A673 (cell line): ENCODE measurements around the gene NCKIPSD. TPM values are rescaled to one million over a fixed set of nuclear protein-coding genes. Genes with fewer than 3 reads are reported as not detected.

Source experiments
- BruUV-seq: library from RNA; stranded (reverse); fragments of 400-500 nt; replicated peaks from 2 replicates; lab custom pipeline; 2021; lab: Mats Ljungman, UMichigan
- CTCF ChIA-PET: fragments of 300-600 bp; sonication (Branson Sonifier 250); formaldehyde crosslinking; loops from one replicate; lab custom pipeline; 2022; ENCODE audit warnings: antibody characterized with exemption; lab: Charles Lee
- POLR2A ChIA-PET: fragments of 300-600 bp; sonication (Branson Sonifier 250); formaldehyde crosslinking; loops from one replicate; lab custom pipeline; 2022; ENCODE audit warnings: antibody characterized with exemption; ENCODE audit not compliant: low non-redundant PET; lab: Charles Lee
- DNase-seq: peaks from one replicate; pipeline ENCODE4 v3.0.0-alpha.2; 2015; ENCODE audit warnings: low spot score
- H3K27ac ChIP-seq: fragments of 200-600 bp; sonication (generic); 2 replicates; pipeline ENCODE4 v1.5.1; 2016; ENCODE audit warnings: mixed run types, low read depth, mild to moderate bottlenecking, mixed read lengths, antibody characterized with exemption, low read length; ENCODE audit not compliant: poor library complexity, severe bottlenecking
- H3K27me3 ChIP-seq: fragments of 200-600 bp; sonication (generic); replicated peaks from 2 replicates; pipeline ENCODE4 v1.6.1; 2017; ENCODE audit warnings: mixed run types, low read depth, mild to moderate bottlenecking, mixed read lengths, antibody characterized with exemption, low read length; ENCODE audit not compliant: insufficient read depth, poor library complexity
- H3K36me3 ChIP-seq: fragments of 200-600 bp; sonication (generic); 2 replicates; pipeline ENCODE4 v1.6.1; 2016; ENCODE audit warnings: mixed run types, mild to moderate bottlenecking, mixed read lengths, antibody characterized with exemption, low read length; ENCODE audit not compliant: insufficient read depth, poor library complexity, severe bottlenecking
- H3K4me1 ChIP-seq: fragments of 200-600 bp; sonication (generic); 2 replicates; pipeline ENCODE4 v1.6.1; 2017; ENCODE audit warnings: mixed run types, mild to moderate bottlenecking, mixed read lengths, antibody characterized with exemption, low read length; ENCODE audit not compliant: insufficient read depth, poor library complexity, severe bottlenecking
- H3K4me3 ChIP-seq: fragments of 200-600 bp; sonication (generic); 2 replicates; pipeline ENCODE4 v1.5.1; 2016; ENCODE audit warnings: low read depth, mixed run types, mild to moderate bottlenecking, mixed read lengths, low read length; ENCODE audit not compliant: poor library complexity, severe bottlenecking
- H3K9me3 ChIP-seq: fragments of 200-600 bp; sonication (generic); 2 replicates; pipeline ENCODE4 v1.6.1; 2016; ENCODE audit warnings: mixed run types, low read depth, mild to moderate bottlenecking, mixed read lengths, antibody characterized with exemption, low read length; ENCODE audit not compliant: poor library complexity, severe bottlenecking
- EZH2 ChIP-seq: fragments of 200-600 bp; sonication (generic); IDR thresholded peaks from 2 replicates; pipeline ENCODE4 v1.6.1; 2017; ENCODE audit warnings: borderline replicate concordance, low read depth, mild to moderate bottlenecking, mixed read lengths, antibody characterized with exemption, low read length; ENCODE audit not compliant: poor library complexity, severe bottlenecking
- intact Hi-C: fragments of 100-400 bp; cut with micrococcal nuclease; formaldehyde crosslinking; loops from one replicate; pipeline ENCODE4 v1.10.0; 2022; ENCODE audit not compliant: unreplicated experiment
- total RNA-seq: library from RNA; stranded (reverse); gene quantifications from 2 replicates; pipeline ENCODE4 v1.2.3, GENCODE V29; 2021
- TF ChIP-seq, protein P1 (sequence below): fragments of 300-800, 200-600 bp; sonication (generic); conservative IDR thresholded peaks from 2 replicates; pipeline ENCODE4 v1.5.1; 2017; ENCODE audit warnings: low read depth, mild to moderate bottlenecking, antibody characterized with exemption, low read length, moderate library complexity, mixed read lengths

Gene NCKIPSD
- total RNA-seq, 1 experiment from 2014 or later, result 15.0 TPM

GRCh38 chr3:48711727-48712126 is 26.0 kb upstream of the NCKIPSD start:
- no peaks in the 10 kb centered on the region for H3K27me3 ChIP-seq
- ChIA-PET POLR2A (no interaction called here), CTCF (no interaction called here)
- peaks cover 5% of the 10 kb centered on the region for H3K4me1 ChIP-seq
- TF ChIP-seq, protein P1, sequence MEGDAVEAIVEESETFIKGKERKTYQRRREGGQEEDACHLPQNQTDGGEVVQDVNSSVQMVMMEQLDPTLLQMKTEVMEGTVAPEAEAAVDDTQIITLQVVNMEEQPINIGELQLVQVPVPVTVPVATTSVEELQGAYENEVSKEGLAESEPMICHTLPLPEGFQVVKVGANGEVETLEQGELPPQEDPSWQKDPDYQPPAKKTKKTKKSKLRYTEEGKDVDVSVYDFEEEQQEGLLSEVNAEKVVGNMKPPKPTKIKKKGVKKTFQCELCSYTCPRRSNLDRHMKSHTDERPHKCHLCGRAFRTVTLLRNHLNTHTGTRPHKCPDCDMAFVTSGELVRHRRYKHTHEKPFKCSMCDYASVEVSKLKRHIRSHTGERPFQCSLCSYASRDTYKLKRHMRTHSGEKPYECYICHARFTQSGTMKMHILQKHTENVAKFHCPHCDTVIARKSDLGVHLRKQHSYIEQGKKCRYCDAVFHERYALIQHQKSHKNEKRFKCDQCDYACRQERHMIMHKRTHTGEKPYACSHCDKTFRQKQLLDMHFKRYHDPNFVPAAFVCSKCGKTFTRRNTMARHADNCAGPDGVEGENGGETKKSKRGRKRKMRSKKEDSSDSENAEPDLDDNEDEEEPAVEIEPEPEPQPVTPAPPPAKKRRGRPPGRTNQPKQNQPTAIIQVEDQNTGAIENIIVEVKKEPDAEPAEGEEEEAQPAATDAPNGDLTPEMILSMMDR, result no peak
- no peak for TF ChIP-seq EZH2
- H3K9me3 ChIP-seq, result no peaks in the 10 kb centered on the region
- H3K27ac ChIP-seq, result no peak overlapping the region
- no peak overlapping the region for H3K4me3 ChIP-seq
- BruUV-seq, result no TSS peak
- H3K36me3 ChIP-seq, result peaks cover 20% of the 10 kb centered on the region
- peak; percentile 54 for DNase-seq
- intact Hi-C loops, result no loop called here

- BruUV-seq, result no TSS peak
- peaks cover 14% of the 10 kb centered on the region for H3K36me3 ChIP-seq
- peaks cover 5% of the 10 kb centered on the region for H3K4me1 ChIP-seq
- H3K27me3 ChIP-seq, result no peaks in the 10 kb centered on the region
- H3K9me3 ChIP-seq, result no peaks in the 10 kb centered on the region
- TF ChIP-seq, protein P1, result no peak
- TF ChIP-seq EZH2, result no peak
- no peak for DNase-seq
- H3K27ac ChIP-seq, result no peak overlapping the region
- CTCF ChIA-PET, result no interaction called here
- no peak overlapping the region for H3K4me3 ChIP-seq
- POLR2A ChIA-PET, result no interaction called here
- intact Hi-C loops, result no loop called here
Observed at GRCh38 chr3:48709051-48709461, 23.3 kb upstream of the NCKIPSD start.

DNA sequence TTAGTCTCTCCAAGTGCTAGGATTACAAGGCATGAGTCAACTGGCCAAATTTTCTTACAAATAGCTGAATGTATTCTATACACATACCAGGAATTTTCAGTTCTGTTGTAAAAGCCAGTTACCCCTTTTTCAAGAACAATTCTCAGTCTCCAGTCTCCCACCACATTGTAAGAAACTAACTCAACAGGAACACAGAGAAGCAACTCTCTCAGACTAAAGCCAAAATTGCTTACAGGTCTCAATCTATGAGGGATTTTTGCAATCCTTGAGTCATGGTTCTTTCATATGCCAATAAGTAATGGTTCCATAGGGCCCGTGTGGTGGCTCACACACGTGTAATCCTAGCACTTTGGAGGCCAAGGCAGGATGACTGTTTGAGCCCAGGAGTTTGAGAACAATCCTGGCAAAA is 22.8 kb upstream of the NCKIPSD start:
- Histone ChIP-seq H3K27me3 (no peaks in the 10 kb centered on the region), H3K4me1 (peaks cover 5% of the 10 kb centered on the region), H3K27ac (no peak overlapping the region), H3K9me3 (no peaks in the 10 kb centered on the region), H3K36me3 (peaks cover 14% of the 10 kb centered on the region), H3K4me3 (no peak overlapping the region)
- CTCF ChIA-PET, result no interaction called here
- intact Hi-C loops, result no loop called here
- DNase-seq, result no peak
- BruUV-seq, result no TSS peak
- TF ChIP-seq EZH2, result no peak
- POLR2A ChIA-PET, result no interaction called here

DNA sequence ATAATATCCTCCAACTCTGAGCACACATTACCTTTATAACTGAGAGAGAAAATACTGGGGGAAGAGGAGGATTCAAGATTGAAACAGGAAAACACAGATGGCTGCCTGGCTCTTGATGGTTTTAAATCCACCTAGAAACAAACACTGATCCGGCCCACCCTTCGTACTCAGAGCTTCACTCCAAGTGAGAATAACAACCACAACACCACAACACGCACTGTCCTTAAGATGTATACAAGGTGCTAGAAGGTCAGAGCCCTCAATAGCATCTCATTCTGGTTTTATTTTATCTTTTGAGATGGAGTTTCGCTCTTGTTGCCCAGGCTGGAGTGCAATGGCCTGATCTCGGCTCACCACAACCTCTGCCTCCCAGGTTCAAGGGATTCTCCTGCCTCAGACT is 21.4 kb upstream of the NCKIPSD start:
- BruUV-seq, result no TSS peak
- Histone ChIP-seq H3K36me3 (peaks cover 17% of the 10 kb centered on the region), H3K27ac (no peak overlapping the region), H3K27me3 (no peaks in the 10 kb centered on the region), H3K9me3 (no peaks in the 10 kb centered on the region), H3K4me1 (peaks cover 5% of the 10 kb centered on the region), H3K4me3 (no peak overlapping the region)
- TF ChIP-seq, protein P1, result no peak
- POLR2A ChIA-PET, result no interaction called here
- DNase-seq, result no peak
- CTCF ChIA-PET, result no interaction called here
- intact Hi-C loops, result no loop called here
